HEK293 (cell line): ENCODE results near the gene KDM4D.

Source experiments
- HOXA7 ChIP-seq: sonication (generic); formaldehyde crosslinking; IDR thresholded peaks from 2 replicates; pipeline ENCODE4 v1.8.1; 2022; ENCODE audit warnings: missing genetic modification reagents, borderline replicate concordance
- YY1 ChIP-seq: fragments of 450-650 bp; formaldehyde crosslinking; IDR thresholded peaks from 2 replicates; pipeline ENCODE4 v1.5.1; 2018; ENCODE audit warnings: missing biosample characterization, missing genetic modification characterization
- ZNF138 ChIP-seq: fragments of 450-650 bp; formaldehyde crosslinking; IDR thresholded peaks from 2 replicates; pipeline ENCODE4 v1.5.1; 2016; ENCODE audit warnings: missing biosample characterization, missing genetic modification characterization, borderline replicate concordance
- ZNF654 ChIP-seq: fragments of 450-650 bp; formaldehyde crosslinking; IDR thresholded peaks from 2 replicates; pipeline ENCODE4 v1.5.1; 2016; ENCODE audit warnings: low read depth, missing biosample characterization, missing genetic modification characterization
- ZNF664 ChIP-seq: fragments of 450-650 bp; formaldehyde crosslinking; IDR thresholded peaks from 2 replicates; pipeline ENCODE4 v1.5.1; 2016; ENCODE audit warnings: missing biosample characterization, missing genetic modification characterization
- ZNF776 ChIP-seq: fragments of 450-650 bp; formaldehyde crosslinking; IDR thresholded peaks from 2 replicates; pipeline ENCODE4 v1.5.0; 2017; ENCODE audit warnings: missing biosample characterization, missing genetic modification characterization, borderline replicate concordance
- TF ChIP-seq, protein P1 (sequence below): fragments of 450-650 bp; formaldehyde crosslinking; IDR thresholded peaks from 2 replicates; pipeline ENCODE4 v1.5.1; 2016; ENCODE audit warnings: missing biosample characterization, missing genetic modification characterization

DNA sequence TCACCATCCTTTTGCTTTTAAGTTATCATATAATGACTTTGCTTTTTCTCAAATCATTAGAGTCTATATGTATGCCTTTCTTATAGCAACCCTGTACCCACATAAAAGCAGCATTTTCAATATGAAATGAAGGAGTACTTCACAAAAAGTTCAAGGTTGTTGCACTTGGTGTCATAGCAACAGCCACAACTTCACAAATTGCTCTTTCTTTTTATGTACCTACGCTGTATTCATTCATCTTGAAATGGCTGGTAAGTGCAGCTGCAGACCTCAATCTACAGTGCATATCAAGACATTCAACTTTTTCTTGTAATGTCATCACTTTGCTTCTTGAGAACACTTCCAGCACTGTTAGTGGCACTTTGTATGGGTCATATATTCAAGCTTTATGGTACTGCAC, 18.8 kb upstream of the KDM4D start:
- TF ChIP-seq, protein P1, sequence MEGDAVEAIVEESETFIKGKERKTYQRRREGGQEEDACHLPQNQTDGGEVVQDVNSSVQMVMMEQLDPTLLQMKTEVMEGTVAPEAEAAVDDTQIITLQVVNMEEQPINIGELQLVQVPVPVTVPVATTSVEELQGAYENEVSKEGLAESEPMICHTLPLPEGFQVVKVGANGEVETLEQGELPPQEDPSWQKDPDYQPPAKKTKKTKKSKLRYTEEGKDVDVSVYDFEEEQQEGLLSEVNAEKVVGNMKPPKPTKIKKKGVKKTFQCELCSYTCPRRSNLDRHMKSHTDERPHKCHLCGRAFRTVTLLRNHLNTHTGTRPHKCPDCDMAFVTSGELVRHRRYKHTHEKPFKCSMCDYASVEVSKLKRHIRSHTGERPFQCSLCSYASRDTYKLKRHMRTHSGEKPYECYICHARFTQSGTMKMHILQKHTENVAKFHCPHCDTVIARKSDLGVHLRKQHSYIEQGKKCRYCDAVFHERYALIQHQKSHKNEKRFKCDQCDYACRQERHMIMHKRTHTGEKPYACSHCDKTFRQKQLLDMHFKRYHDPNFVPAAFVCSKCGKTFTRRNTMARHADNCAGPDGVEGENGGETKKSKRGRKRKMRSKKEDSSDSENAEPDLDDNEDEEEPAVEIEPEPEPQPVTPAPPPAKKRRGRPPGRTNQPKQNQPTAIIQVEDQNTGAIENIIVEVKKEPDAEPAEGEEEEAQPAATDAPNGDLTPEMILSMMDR (tag by site-specific recombination), result no peak
- TF ChIP-seq ZNF664 (no peak), HOXA7 (no peak), ZNF776 (tag by site-specific recombination) (no peak), YY1 (tag by site-specific recombination) (no peak), ZNF654 (tag by site-specific recombination) (no peak), ZNF138 (no peak)
